DND-41 (cell line): ENCODE measurements around the gene PCID2.

ENCODE experiments used
- ATAC-seq: fragments of 200-7000 bp; cut with Tn5 transposase; 3 replicates; pipeline ENCODE4 v1.9.1; 2021; ENCODE audit warnings: low read depth; ENCODE audit not compliant: insufficient read depth
- DNase-seq: peaks from one replicate; pipeline ENCODE4 v3.0.0-alpha.2; 2020
- H2AFZ ChIP-seq: 2 replicates; pipeline ENCODE4 v1.6.0; 2012; ENCODE audit warnings: low read depth, low read length
- H3K27ac ChIP-seq: 2 replicates; pipeline ENCODE4 v1.5.1; 2012; ENCODE audit warnings: low read length, inconsistent platforms
- H3K27me3 ChIP-seq: fragments of 200-600 bp; sonication (generic); 2 replicates; pipeline ENCODE4 v1.6.0; 2012; ENCODE audit warnings: low read length, mild to moderate bottlenecking, inconsistent platforms; ENCODE audit not compliant: insufficient read depth, poor library complexity
- H3K36me3 ChIP-seq: 2 replicates; pipeline ENCODE4 v1.5.1; 2012; ENCODE audit warnings: low read length, inconsistent platforms; ENCODE audit not compliant: insufficient read depth
- H3K4me1 ChIP-seq: 2 replicates; pipeline ENCODE4 v1.5.1; 2012; ENCODE audit warnings: mild to moderate bottlenecking, low read length; ENCODE audit not compliant: insufficient read depth
- H3K4me2 ChIP-seq: 2 replicates; pipeline ENCODE4 v1.6.0; 2012; ENCODE audit warnings: mild to moderate bottlenecking, moderate library complexity, low read length, inconsistent platforms; ENCODE audit not compliant: insufficient read depth
- H3K4me3 ChIP-seq, 2 experiments: fragments of 200-600 bp in 1 of 2; shearing (Covaris generic) in 1 of 2; 2 replicates each; pipeline ENCODE4 v1.5.1; 2012 to 2016; ENCODE audit warnings: inconsistent platforms in 2 of 2, low read length in 2 of 2, mild to moderate bottlenecking in 2 of 2, low read depth in 1 of 2, moderate library complexity in 1 of 2
- H3K79me2 ChIP-seq: 2 replicates; pipeline ENCODE4 v1.6.0; 2012; ENCODE audit warnings: low read length, inconsistent platforms; ENCODE audit not compliant: insufficient read depth
- H3K9ac ChIP-seq: 2 replicates; pipeline ENCODE4 v1.6.0; 2012; ENCODE audit warnings: low read depth, mild to moderate bottlenecking, inconsistent platforms, low read length, moderate library complexity
- H3K9me3 ChIP-seq: 2 replicates; pipeline ENCODE4 v1.5.1; 2012; ENCODE audit warnings: low read length, moderate library complexity, mild to moderate bottlenecking, inconsistent platforms; ENCODE audit not compliant: insufficient read depth, severe bottlenecking
- H4K20me1 ChIP-seq: 2 replicates; pipeline ENCODE4 v1.6.0; 2012; ENCODE audit warnings: low read length; ENCODE audit not compliant: insufficient read depth
- EZH2 ChIP-seq: IDR thresholded peaks from 3 replicates; pipeline ENCODE4 v1.6.1; 2012; ENCODE audit warnings: borderline replicate concordance, low read depth, mild to moderate bottlenecking, moderate library complexity, low read length, inconsistent platforms; ENCODE audit not compliant: severe bottlenecking
- TF ChIP-seq, protein P1 (sequence below): IDR thresholded peaks from 2 replicates; pipeline ENCODE4 v1.5.1; 2012; ENCODE audit warnings: borderline replicate concordance, low read length, moderate library complexity, mild to moderate bottlenecking; ENCODE audit not compliant: poor library complexity, severe bottlenecking; ENCODE audit errors: extremely low read depth

The PCID2 gene

GRCh38 chr13:113178070-113178895 is 30.2 kb downstream of the PCID2 start:
- no peaks in the 10 kb centered on the region for H3K4me1 ChIP-seq
- H4K20me1 ChIP-seq, result 0 out of 2 replicates have a peak, but pooled peaks cover 9% of the 10 kb centered on the region
- H3K9me3 ChIP-seq, result no peaks in the 10 kb centered on the region
- ATAC-seq, result no peak
- no peaks in the 10 kb centered on the region for H3K79me2 ChIP-seq
- H3K4me2 ChIP-seq, result no peak overlapping the region
- no peak overlapping the region for H3K27ac ChIP-seq
- no peak overlapping the region for H3K4me3 ChIP-seq
- no peaks in the 10 kb centered on the region for H3K27me3 ChIP-seq
- no peak for TF ChIP-seq EZH2
- no peak for DNase-seq
- peaks cover 79% of the 10 kb centered on the region for H3K36me3 ChIP-seq
- no peak overlapping the region for H3K9ac ChIP-seq
- H2AFZ ChIP-seq, result no peak overlapping the region

DNA sequence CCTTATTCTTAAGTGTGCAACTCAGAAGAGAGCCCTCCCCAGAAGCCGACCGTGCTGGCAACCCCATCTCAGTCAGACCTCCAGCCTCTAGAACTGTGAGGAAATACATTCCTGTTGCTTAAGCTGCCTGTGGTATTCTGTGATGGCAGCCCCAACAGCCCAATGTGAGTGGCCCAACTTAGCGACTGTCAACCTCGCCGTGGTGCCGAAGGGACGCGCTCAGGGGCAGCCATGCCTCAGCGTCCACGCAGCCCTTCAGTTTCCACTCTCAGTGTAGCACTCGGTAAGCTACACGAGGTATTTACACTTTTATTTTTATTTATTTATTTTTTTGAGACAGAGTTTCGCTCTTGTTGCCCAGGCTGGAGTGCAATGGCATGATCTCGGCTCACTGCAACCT is 31.6 kb downstream of the PCID2 start:
- TF ChIP-seq EZH2, result no peak
- TF ChIP-seq, protein P1, sequence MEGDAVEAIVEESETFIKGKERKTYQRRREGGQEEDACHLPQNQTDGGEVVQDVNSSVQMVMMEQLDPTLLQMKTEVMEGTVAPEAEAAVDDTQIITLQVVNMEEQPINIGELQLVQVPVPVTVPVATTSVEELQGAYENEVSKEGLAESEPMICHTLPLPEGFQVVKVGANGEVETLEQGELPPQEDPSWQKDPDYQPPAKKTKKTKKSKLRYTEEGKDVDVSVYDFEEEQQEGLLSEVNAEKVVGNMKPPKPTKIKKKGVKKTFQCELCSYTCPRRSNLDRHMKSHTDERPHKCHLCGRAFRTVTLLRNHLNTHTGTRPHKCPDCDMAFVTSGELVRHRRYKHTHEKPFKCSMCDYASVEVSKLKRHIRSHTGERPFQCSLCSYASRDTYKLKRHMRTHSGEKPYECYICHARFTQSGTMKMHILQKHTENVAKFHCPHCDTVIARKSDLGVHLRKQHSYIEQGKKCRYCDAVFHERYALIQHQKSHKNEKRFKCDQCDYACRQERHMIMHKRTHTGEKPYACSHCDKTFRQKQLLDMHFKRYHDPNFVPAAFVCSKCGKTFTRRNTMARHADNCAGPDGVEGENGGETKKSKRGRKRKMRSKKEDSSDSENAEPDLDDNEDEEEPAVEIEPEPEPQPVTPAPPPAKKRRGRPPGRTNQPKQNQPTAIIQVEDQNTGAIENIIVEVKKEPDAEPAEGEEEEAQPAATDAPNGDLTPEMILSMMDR, result no peak
- Histone ChIP-seq H4K20me1 (0 out of 2 replicates have a peak, but pooled peaks cover 6% of the 10 kb centered on the region), H3K27me3 (no peaks in the 10 kb centered on the region), H3K27ac (no peak overlapping the region), H3K4me3 (no peak overlapping the region), H3K9me3 (no peaks in the 10 kb centered on the region), H2AFZ (no peak overlapping the region), H3K79me2 (no peaks in the 10 kb centered on the region), H3K4me2 (no peak overlapping the region), H3K36me3 (peaks cover 83% of the 10 kb centered on the region), H3K4me1 (no peaks in the 10 kb centered on the region), H3K9ac (no peak overlapping the region)
- ATAC-seq (no peak), DNase-seq (no peak)

GRCh38 chr13:113176280-113176679 is 32.2 kb downstream of the PCID2 start:
- no peak overlapping the region for H3K9ac ChIP-seq
- H3K36me3 ChIP-seq, result peaks cover 82% of the 10 kb centered on the region
- H3K79me2 ChIP-seq, result no peaks in the 10 kb centered on the region
- no peak overlapping the region for H3K27ac ChIP-seq
- no peak for TF ChIP-seq EZH2
- TF ChIP-seq, protein P1, result no peak
- H4K20me1 ChIP-seq, result 0 out of 2 replicates have a peak, but pooled peaks cover 6% of the 10 kb centered on the region
- no peak overlapping the region for H3K4me2 ChIP-seq
- H3K4me1 ChIP-seq, result no peaks in the 10 kb centered on the region
- DNase-seq (no peak), ATAC-seq (no peak)
- H3K9me3 ChIP-seq, result no peaks in the 10 kb centered on the region
- no peak overlapping the region for H2AFZ ChIP-seq
- H3K4me3 ChIP-seq, result no peak overlapping the region
- no peaks in the 10 kb centered on the region for H3K27me3 ChIP-seq

DNA sequence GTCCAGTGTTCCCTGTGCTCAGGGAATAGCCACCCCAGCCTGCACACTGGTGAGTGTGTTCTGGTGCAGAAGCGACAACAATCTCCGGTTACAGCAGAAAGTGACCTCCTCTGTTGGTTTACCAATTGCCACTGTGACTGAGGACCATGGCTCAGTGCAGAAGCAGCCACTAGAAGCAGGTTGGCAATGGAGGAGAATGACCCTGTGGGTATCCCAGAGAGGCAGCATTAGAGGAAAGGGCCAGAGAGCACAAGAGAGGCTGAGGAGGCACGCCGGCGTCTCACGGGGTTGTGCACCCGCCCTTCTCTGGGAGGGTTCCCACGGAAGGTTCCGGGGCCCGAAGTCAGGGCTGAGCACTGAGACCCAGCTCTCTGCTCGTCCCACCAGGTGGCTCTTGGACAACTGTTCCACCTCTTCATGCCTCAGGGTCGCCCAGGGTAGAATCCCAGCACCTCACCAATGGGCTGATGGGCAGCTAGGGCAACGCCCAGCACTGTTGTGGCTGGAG is 36.0 kb downstream of the PCID2 start:
- no peak overlapping the region for H2AFZ ChIP-seq
- no peak overlapping the region for H3K4me3 ChIP-seq
- no peak for TF ChIP-seq EZH2
- TF ChIP-seq, protein P1, result no peak
- no peaks in the 10 kb centered on the region for H4K20me1 ChIP-seq
- DNase-seq (no peak), ATAC-seq (no peak)
- H3K27me3 ChIP-seq, result no peaks in the 10 kb centered on the region
- H3K9me3 ChIP-seq, result no peaks in the 10 kb centered on the region
- H3K27ac ChIP-seq, result no peak overlapping the region
- no peaks in the 10 kb centered on the region for H3K79me2 ChIP-seq
- H3K9ac ChIP-seq, result no peak overlapping the region
- no peak overlapping the region for H3K4me2 ChIP-seq
- H3K36me3 ChIP-seq, result peaks cover 56% of the 10 kb centered on the region
- no peaks in the 10 kb centered on the region for H3K4me1 ChIP-seq
